T-helper 9 cell (primary cell): Measurements from ENCODE around the gene TMC3.
"Not testable (repeated sequence)": the region's sequence is repeated elsewhere in the genome, so short reads cannot be mapped to it uniquely, and the experiment has no call there.

Experiments used
- DNase-seq: peaks from one replicate; pipeline ENCODE4 v3.0.0-alpha.2; 2020
- total RNA-seq, 2 donors: gene quantifications; one replicate each; lab custom pipeline; 2026; lab: John Stamatoyannopoulos, UW

Gene TMC3
- 0 reads per million in 2 donors for total RNA-seq

DNA sequence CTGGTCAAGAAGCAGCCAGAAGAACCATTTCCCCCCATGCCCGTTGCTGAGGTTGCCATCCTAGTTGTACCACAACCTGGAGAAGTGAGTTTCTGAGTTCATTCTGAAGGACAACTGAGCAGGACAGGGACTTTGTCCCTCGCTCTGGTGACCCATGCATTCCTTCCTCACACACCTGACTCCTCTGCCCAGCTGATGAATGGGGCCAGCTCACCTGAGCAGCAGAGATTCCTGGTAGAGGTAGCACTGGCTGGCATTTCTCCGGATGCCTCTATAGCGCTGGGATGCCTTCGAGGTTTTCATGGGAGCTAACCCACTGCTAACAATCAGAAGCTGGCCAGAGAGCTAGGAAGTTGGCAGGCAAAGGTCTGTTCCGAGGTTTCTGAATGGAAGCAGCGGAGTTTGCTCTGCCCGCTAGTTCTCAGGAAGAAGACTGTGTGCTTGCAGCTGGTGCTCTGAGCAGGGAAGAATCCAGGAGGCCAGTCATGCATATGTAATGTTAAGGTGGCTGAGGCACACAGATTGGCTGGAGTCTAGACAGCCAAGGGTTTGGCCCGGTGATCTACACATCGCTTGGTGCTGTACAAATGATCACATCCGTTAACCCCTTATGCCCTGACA lies at the start of gene TMC3:
Gene TMC3, minus strand, starts transcription at position 439 of the 621 bp plus-strand sequence. Its CDS starts 136 bp downstream, at position 303.
- no peak for DNase-seq

DNA sequence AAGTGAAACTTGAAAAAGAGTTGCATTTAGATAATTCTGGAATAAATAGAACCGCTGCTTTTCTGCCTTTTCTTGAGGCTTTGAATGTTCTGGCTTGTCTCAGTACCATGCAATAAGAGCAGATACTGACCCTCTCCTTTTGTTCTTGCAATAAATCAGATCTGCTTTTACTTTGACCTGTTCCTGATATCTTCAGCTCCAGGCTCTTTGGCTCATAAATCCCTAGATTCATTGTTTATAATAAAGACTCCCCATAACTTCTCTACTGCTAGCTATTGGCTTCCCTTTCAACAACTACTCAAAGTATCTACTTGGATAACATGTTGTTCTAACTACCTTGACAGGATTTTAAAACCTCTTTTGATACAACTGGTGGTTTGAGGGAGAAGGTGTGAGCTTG lies 47.4 kb upstream of the TMC3 start:
- DNase-seq: no peak

DNA sequence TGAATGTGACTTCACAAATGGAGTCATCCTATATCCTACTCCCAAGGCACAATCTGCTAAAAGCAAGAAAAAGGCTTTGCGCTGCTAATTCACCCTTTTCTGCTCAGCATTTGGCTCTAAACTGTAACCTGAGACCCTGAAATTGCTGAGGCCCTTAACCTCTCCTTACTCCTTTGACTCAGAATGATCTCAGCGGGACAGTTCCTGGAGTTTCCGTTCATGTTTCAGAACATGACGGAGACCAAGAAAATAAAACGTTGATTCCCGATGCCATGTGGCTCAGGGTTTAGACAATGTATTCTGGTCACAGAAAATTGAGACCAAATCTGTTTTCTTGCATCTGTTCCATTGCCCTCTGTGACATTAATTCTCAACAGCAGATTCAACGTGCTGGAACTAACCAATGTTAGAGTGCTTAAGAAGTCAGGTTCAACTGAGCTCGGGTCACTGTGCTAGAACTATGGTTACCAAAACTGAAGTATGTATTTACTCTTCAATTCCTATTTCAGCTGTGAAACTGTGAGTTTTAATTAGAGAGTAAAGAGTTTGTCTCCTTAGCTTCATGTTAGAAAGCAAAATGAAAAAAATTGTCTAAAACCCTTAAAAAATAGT lies 45.4 kb upstream of the TMC3 start:
- no peak for DNase-seq

DNA sequence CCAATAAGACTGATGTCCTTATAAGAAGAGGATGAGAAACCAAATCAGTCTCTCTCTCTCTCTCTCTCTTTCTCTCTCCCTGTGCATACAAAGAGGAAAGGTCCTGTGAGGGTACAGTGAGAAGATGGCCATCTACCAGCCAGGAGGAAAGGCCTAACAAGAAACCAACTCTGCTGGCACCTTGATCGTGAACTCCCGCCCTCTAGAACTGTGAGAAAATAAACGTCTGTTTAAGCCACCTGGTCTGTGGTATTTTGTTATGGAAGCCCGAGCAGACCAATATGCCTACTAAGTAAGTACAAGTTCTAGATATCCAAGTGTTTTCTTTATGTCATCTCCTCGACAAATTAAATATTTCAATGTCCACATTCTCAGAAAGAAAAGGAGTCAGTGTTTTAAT lies 44.9 kb upstream of the TMC3 start:
- no peak for DNase-seq

DNA sequence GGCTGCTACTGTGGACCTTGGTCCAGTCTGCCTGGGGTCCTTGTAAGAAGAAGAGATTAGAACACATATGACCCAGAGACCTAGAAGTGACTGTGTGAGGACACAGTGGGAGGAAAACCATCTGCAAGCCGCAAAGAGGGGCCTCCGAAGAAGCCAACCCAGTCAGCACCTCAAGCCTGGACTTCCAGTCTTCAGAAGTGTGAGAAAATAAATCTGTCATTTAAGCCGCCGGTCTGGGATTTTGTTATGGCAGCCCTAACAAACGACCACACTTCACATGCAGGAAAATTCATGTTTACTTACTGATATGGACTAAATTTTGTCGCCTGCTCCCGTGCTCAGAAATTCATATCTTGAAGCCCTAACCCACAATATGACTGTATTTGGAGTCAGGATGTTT lies 44.4 kb upstream of the TMC3 start:
- no peak for DNase-seq

DNA sequence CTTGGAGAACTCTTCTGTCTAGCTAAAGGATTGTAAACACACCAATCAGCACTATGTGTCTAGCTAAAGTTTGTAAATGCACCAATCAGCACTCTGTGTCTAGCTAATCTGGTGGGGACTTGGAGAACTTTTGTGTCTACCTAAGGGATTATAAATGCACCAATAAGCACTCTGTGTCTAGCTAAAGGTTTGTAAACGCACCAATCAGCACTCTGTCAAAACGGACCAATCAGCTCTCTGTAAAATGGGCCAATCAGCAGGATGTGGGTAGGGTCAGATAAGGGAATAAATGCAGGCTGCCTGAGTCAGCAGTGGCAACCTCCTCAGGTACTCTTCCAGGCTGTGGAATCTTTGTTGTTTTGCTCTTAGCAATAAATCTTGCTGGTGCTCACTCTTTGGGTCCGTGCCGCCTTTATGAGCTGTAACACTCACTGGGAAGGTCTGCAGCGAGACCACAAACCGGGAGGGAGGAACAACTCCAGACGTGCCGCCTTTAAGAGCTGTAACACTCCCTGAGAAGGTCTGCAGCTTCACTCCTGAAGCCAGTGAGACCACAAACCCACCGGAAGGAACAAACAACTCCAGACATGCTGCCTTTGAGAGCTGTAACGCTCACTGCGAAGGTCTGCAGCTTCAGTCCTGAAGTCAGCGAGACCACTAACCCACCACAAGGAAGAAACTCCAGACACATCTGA lies 40.4 kb upstream of the TMC3 start:
- DNase-seq: not testable (repeated sequence)

DNA sequence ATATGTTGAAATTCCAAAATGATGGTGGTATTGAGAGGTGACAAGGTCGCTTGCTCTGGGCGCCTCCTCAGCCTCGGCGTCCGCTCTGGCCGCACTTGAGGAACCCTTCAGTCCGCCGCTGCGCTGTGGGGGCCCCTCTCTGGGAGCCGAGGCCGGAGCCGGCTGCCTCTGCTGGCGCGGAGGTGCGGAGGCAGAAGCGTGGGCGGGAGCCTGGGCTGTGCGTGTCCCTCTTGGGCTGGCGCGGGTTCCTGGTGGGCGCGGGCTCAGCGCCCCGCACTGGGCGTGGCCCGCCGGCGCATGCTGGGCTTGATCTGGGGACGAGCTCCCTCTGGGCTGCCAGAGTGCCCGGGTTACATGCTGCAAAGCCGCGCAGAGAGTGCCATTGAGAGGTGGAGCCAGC lies 39.8 kb upstream of the TMC3 start:
- no peak for DNase-seq

DNA sequence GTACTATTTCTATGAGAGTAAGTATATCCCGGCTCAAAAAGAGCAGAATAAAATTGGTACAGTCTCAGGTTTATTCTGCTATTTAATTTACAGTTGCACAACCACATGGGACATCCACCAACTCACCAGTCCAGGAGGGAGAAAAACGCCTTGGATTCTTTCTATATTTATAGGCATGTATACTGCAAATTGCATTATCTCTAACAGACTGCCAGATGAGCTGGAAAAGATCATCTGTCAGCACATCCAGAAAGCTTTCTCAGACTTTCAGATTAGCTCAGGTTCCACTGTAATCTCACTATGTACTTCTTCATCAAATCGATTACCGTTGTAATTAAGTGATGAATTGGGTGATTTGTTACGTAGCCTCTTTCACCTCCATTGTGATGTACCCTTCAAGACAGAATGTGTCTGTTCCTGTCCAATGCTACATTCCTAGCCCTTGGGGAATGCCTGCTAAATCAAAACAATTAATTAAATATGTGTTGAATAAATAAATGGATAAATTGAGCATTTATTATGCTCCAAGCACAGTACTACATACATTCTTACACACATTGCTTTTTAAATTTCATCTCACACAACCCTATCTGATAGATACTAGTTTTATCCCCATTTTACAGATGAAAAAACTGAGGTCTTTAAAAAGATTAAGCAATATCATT lies 38.1 kb upstream of the TMC3 start:
- DNase-seq: no peak

DNA sequence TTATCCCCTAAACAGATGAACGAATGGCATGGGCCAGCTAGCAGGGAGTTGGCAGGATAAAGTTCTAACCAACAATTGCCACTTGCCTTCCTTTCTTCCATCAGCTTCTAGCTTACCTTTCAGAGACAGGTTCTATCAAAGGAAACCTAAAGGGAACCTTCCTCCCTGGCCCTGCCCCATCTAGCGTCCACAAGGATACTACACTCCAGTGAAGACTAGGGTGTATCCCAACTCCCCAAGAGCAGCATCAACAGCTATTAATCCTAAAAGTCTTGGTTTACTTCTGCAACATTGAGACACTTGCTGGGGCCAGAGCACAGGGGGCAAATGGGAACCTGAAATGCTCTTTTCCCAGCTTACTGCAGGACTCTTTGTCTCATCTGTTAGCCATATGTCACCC lies 37.0 kb upstream of the TMC3 start:
- no peak for DNase-seq

DNA sequence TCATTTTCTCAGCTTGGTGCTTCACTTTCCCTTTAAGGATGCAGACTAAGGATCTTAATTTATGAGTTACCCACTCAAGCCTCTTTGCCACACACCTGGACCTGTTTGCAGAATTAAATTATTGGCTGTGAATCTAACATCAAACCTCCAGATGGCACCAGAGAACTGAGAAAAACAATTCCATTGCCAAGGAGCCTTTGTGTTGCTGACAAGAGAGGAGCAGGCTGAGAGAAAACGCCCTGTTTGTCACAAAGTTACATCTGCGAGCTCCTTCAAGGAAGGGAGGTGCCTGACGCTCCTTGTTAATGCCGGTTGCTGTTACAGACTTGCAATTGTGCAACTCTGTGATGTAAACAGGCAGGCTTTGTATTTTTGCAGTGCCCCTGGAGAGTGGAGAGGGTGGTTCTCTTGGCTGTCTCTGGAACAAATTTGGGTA lies 36.3 kb upstream of the TMC3 start:
- DNase-seq: no peak

DNA sequence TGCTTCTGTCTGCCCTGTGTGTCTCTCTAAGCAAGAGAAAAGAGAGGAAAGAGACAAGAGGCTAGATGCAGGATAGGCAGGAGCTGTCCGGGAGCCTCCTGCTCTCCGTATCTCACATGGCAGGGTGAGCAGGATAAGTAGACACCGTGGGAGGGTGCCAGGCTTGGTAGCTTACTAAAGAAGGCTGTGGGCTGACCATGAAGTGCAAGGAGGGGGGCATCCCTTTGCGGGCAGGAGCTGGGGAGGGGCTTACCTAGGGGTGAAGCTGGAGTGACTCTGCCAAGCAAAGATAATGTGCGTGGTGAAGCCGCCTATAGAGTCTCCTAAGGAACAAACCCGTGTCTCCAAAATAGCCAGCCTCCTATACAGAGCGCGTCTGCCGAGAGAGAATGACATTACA lies 33.7 kb upstream of the TMC3 start:
- no peak for DNase-seq

DNA sequence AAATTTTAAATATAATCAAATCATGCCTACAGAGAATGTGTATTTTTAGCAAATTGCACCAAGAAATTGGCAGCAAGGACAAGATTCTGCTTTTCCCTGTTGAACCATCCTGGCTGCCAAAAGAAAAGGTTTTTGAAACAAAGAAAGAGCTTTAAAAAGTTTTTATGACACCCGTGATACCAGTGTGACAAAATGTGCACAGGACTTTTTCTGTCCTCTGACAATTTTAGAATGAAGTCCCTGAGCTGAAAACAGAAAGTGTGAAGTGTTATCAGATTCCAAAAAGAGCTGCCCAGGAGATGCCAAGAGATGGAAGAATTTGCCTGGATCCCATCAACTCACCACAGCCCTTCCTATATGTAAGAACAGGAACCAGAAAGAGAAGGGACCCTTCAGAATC lies 33.2 kb upstream of the TMC3 start:
- no peak for DNase-seq

DNA sequence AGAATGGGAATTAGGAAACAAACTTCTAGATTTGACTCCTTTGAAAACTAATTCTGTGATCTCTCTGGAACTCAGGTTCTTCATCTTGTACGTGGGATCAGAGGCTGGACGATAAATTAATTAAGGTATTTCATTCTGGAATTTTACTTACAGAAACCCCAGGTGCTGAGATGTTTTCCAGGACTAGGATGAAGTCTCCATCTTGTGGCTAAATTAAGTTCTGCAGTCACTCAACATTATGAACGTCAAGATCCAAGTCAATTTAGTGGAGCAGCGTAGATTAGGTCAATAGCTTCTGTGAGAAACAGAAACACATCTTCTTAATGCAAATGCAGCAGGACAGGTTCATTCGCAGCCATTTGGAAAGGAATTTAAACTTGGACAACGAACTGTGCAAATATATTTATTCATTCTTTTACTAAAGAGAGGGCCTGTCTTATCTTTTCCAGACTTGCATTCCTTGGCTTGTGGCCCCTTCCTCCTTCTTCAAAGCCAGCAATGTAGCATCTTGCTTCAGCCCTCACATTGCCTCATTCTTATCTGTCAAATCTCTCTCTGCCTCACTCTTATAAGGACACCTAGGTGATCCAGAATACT lies 26.7 kb upstream of the TMC3 start:
- DNase-seq: no peak

DNA sequence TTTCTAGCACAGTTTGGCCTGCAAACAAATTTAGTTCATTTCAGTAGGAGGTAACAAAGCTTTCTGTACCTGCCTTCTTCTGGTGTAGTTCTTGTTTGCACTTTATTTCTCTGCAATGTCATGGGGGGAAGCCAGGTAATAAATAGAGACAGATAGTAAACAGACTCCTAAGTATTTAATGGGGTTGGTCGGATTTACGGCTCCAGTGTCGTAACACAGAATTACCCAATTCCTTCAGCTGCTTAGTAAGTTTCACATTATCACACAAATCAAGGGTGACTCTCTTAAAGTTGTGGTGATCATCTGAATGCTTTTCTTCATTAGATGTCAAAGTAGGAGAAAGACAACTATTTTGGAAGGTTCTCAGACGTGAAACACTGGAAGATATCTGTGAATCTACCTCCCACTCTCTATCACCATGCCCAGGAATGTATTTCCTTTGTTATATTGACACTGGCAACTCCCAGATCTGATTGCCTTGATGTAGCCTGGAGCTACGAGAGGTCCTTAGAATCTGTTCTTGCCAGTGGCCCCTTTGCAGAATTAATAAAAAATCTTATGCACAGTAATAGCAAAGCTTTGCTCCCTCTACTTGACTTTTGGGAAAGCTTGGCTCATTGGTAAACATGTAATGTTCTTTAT lies 25.0 kb upstream of the TMC3 start:
- DNase-seq: no peak

DNA sequence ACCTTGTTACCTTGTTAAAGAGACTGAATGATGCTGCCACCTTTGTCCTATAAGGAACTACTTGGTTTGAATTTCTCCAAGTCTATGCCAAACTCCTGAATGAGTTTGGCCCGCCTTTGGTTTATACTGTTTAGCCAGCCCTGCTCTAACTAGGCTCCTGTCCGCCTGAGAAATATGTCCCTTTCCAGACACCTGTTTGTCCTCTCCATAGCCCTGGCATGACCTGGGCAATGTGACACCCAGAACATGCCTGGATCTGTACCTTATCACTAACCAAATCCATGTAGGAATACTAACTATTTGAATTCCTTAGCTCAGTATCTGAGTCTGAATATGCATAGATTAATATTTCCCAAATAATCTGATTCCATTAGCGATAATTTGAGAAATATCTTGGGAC lies 24.4 kb upstream of the TMC3 start:
- no peak for DNase-seq

DNA sequence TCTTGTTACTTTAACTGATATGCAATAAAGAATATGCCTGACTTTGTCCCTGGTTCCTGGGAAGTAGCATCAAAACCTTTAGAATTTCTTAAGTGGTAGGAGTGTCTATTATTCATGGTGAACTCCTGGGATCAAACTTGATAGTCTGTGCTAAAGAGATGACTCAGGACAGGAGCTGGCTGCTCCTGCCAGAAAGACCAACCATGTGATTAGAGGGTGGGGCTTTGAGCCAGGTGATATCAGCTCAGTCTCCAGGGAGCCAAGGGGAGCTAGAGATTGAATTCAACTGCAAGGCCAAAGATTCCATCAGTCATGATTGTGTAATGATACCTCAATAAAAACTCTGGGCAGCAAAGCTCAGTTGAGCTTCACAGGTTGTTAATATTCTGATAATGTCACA lies 20.6 kb upstream of the TMC3 start:
- DNase-seq: no peak

DNA sequence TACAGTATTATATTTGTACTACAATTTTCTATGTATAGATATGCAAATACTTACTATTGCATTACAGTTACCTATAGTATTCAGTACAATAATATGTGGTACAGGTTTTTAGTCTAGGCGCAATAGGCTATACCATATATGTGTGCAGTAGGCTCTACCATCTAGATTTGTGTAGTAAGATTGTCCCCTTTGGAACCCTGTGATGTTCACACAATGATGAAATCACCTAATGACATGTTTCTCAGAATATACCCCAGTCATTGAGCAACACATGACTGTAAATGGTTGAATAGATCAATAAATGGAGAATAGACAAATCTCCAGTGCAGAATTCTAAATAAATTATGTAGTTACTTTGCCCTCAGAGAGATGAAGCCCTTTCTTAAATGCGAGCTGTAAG lies 17.6 kb upstream of the TMC3 start:
- no peak for DNase-seq

DNA sequence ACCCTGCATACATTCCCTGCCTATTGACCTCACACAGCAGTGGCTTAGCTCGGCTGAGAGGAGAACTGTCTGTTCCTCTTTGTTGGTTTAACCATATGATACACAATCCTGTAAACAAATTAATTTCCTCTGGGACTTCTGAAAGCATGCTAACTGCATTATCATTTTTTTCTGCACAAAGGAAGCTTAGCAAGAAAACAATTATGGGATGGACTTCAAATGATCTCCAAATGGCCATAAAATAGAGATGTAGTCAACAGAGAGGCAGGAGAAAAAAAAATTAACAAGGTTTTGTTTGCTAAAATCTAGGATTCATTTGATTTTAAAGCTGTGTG lies 14.4 kb upstream of the TMC3 start:
- DNase-seq: no peak

DNA sequence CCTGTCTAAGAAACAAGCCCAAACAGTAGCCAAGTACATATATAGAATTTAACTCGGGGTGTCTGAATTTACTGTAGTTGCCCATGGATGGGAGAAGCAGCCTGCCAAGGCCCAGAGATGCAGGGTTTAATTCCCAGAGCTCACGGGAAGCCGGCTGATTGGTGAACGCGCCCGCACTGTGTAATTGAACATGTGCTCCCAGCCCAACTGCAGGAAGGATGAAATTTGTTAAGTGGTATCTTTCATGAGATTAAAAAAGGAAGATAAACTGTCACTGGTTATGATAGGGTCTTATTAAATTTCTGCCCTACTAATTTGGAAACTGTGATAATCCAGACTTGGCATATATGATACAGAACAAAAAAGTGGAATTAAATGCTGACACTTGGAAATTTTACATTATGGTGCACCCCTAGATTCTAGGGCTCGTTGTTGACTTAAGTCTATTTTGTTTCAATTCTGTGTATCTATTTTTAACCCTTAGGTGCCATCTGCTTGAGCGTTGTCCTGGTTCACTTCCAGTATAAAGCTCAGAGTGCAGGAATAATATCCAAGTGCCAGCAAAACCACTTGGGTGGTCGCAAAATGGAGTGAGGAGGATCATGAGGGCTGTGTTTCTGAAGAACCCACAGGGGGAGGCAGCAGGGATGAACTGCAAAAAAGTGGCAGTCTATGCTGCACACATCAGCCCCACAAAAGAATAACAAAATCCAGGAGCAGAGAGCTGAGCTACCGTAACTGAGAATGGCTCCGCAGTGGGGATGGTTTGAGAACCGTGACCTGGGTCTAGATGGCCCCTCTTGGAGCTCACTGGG lies 13.8 kb upstream of the TMC3 start:
- DNase-seq: no peak

DNA sequence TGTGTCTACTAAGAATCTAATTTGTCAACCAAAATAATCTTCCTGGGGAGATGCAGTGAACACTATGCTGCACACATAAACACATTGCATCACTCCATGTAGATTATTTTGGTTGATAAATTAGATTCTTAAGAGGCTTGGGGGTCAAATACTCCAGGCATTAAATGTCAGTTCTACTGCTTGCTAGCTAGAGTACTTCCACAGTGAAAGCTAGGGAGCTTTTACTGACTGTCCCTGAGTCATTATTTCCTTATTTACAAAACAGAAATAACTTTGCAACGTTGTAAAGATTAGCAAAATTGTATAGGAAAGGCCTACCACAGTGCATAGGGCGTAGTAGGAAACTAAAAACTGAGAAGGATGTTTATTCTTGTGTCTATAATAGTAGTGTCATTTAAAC lies 12.9 kb upstream of the TMC3 start:
- no peak for DNase-seq

DNA sequence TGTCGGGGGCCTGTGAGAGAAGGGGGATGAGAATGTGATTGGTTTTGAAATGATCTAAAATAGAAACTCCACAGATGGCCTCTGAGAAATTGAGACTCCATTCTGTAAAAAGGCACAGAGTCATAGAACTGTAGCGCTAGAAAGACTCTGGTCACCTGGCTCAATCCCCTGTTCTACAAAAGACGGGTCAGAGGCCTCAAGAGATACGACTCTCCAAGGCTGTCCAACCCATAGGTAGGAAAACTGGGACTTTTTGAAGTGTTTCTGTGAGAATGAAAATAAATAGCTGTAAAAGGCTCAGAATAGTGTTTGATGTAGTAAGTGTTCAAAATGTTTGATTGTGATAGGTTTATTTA lies 11.7 kb upstream of the TMC3 start:
- DNase-seq: no peak
